Measurements from ENCODE around the gene SYNM. TPM values are rescaled to one million over a fixed set of nuclear protein-coding genes. Genes with fewer than 3 reads are reported as not detected.
"Not testable (repeated sequence)": the region's sequence is repeated elsewhere in the genome, so short reads cannot be mapped to it uniquely, and the experiment has no call there.

The SYNM gene
- total RNA-seq, 1 donor from 2014 or later: 0.02 TPM

DNA sequence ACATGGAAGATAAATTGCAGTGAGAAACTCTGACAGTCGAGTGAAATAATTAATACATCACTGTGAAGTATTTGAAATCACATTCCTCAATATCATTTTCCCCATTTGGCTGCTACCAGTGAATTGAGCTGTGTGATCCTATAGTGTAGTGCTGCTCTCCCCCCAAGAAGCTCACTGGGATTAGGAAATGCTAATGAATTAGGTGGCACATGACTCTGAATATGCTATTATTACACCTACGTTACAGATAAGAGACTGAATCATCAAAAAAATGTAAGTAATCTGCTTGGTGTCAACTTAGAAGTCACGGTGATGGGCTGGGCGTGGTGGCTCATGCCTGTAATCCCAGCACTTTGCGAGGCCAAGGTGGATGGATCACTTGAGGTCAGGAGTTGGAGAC lies 34.7 kb upstream of the SYNM start:
- Mint-ChIP-seq H3K9me3 (no peaks in the 10 kb centered on the region), H3K4me1 (no peaks in the 10 kb centered on the region), H3K4me3 (no peak overlapping the region), H3K36me3 (ENCODE audit: low read depth) (no peaks in the 10 kb centered on the region), H3K27me3 (peaks cover 9% of the 10 kb centered on the region), H3K27ac (no peak overlapping the region)
- intact Hi-C loops (cut with micrococcal nuclease): no loop called here
- no peak for DNase-seq
- TF ChIP-seq, protein P1, sequence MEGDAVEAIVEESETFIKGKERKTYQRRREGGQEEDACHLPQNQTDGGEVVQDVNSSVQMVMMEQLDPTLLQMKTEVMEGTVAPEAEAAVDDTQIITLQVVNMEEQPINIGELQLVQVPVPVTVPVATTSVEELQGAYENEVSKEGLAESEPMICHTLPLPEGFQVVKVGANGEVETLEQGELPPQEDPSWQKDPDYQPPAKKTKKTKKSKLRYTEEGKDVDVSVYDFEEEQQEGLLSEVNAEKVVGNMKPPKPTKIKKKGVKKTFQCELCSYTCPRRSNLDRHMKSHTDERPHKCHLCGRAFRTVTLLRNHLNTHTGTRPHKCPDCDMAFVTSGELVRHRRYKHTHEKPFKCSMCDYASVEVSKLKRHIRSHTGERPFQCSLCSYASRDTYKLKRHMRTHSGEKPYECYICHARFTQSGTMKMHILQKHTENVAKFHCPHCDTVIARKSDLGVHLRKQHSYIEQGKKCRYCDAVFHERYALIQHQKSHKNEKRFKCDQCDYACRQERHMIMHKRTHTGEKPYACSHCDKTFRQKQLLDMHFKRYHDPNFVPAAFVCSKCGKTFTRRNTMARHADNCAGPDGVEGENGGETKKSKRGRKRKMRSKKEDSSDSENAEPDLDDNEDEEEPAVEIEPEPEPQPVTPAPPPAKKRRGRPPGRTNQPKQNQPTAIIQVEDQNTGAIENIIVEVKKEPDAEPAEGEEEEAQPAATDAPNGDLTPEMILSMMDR (IDR thresholded peaks at IDR 0.05): no peak
- ChIA-PET POLR2A (no interaction called here), CTCF (interaction anchor here (2.2 kb wide), 1 partner anchor 11 kb away, joined by 10 read pairs; no protein-coding TSS in a partner anchor)
- no peak for ATAC-seq (ENCODE audit: low read depth)

DNA sequence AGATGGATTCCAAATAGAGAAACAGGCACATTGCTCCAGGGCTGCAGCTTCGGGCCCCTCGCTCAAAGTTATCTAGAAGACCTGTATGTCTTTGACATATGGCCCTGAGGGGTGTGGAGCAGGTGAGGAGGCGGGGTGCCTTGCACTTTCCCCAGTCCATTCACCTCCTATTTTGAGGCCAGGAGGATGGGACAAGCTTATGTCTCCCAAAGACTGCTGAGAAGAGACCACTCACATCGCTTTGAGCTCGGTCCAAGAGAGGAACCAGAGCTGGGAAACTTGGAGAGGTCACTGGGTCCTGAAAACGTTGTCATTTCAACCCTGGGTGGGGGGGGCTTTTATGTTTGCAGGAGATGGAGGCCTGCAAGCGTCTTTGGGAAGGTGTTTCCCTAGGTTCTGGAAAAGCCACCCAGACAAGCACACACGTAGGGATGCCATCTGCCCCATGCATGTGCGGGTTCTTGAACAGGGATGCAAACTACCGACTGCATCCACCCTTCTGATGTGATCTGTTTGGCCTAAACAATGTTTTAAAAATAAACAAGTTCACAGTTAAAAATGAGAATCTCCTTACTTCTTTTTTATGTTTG lies 33.7 kb upstream of the SYNM start:
- ChIA-PET POLR2A (no interaction called here), CTCF (no interaction called here)
- Mint-ChIP-seq H3K4me3 (no peak overlapping the region), H3K27me3 (peaks cover 6% of the 10 kb centered on the region), H3K9me3 (no peaks in the 10 kb centered on the region), H3K27ac (no peak overlapping the region), H3K4me1 (peaks cover 2% of the 10 kb centered on the region), H3K36me3 (ENCODE audit: low read depth) (no peaks in the 10 kb centered on the region)
- DNase-seq (no peak), ATAC-seq (ENCODE audit: low read depth) (no peak)
- intact Hi-C loops (cut with micrococcal nuclease): no loop called here
- TF ChIP-seq, protein P1 (IDR thresholded peaks at IDR 0.05): no peak

DNA sequence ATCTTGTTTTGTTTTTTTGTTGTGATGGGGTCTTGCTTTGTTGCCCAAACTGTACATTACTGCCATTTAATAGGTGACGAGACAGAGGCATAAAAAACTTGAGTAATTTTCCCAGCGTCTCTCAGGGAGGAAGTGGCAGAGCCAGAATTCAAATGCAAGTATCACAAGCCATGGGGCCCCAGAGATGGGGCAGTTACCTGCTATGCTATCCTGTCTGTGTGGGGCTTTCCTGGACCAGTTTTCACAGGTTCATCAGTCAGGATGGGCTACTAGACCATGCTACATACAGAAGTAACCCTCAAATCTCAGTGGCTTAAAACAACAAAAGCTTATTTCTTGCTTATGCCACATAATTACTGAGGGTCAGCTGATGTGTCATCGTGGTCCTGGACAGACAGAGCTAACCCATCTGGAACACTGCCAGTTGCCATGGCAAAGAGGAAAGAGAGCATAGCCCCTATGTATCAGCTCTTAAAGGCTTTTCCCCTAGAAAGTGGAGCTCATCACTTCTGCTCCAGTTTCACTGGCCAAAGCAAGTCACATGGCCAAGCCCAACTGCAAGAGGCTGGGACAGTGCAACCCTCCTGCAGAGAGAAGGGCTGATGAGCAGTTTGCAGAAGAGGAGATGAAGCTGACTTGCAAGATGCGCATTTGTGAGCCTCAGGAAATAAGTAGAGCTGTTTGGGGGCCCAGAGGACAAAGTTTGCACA lies 31.7 kb upstream of the SYNM start:
- no peaks in the 10 kb centered on the region for H3K9me3 Mint-ChIP-seq
- no peak overlapping the region for H3K4me3 Mint-ChIP-seq
- ATAC-seq (ENCODE audit: low read depth) (no peak), DNase-seq (no peak)
- H3K36me3 Mint-ChIP-seq (ENCODE audit: low read depth): no peaks in the 10 kb centered on the region
- no peak overlapping the region for H3K27ac Mint-ChIP-seq
- ChIA-PET POLR2A (no interaction called here), CTCF (no interaction called here)
- H3K4me1 Mint-ChIP-seq: peaks cover 8% of the 10 kb centered on the region
- TF ChIP-seq, protein P1 (IDR thresholded peaks at IDR 0.05): no peak
- H3K27me3 Mint-ChIP-seq: peaks cover 6% of the 10 kb centered on the region
- intact Hi-C loops (cut with micrococcal nuclease): no loop called here

DNA sequence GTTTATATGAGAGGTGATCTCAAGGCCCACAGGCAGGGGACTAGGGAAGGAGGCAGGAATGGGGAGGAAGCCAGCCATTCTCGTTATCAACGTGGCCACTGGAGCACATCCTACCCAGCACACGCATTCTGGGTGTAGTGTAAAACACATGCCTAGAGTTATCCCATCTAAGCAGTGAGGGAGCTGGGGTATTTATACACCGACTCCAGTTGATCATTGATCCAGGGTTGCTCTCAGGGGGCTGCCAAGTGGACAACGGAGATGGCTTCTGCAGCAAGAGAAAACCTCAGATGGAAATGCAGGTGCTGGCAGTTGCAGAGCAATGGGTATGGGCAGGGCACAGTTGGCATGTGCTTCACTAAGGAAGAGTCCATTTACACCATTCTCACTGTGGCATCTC lies 30.4 kb upstream of the SYNM start:
- TF ChIP-seq, protein P1 (IDR thresholded peaks at IDR 0.05): no peak
- POLR2A ChIA-PET: no interaction called here
- ATAC-seq (ENCODE audit: low read depth) (no peak), DNase-seq (no peak)
- Mint-ChIP-seq H3K36me3 (ENCODE audit: low read depth) (no peaks in the 10 kb centered on the region), H3K4me3 (no peak overlapping the region), H3K4me1 (peaks cover 8% of the 10 kb centered on the region), H3K9me3 (no peaks in the 10 kb centered on the region), H3K27ac (no peak overlapping the region), H3K27me3 (peaks cover 9% of the 10 kb centered on the region)
- CTCF ChIA-PET: no interaction called here
- intact Hi-C loops (cut with micrococcal nuclease): no loop called here

DNA sequence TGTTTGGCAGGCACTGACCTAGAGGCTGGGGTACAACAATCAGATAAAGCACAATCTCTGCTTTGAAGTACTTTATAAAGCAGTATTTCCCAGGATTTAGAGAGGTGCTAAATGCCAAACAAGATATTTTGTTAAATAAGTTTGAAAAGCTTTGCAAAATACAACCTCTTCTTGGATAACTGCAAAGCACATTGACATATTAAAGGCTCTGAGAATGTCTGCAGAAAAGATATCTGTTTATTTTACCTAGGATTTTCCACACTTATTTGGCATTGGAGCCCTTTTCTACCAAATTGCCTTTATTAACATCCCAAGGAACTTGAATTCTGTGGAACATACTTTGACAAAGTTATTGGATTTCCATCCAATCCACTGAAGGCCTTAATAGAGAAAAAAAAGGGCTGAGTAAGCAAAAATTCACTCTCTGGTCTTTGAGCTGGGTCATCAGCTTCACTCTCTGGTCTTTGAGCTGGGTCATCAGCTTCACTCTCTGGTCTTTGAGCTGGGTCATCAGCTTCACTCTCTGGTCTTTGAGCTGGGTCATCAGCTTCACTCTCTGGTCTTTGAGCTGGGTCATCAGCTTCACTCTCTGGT lies 29.7 kb upstream of the SYNM start:
- CTCF ChIA-PET: interaction anchor here (1.4 to 1.6 kb wide), 2 partner anchors 52 to 764 kb away, joined by 3 to 4 read pairs; no protein-coding TSS in a partner anchor
- POLR2A ChIA-PET: not testable (repeated sequence)

More for the DNA sequence above, 29.7 kb upstream of the SYNM start:
- H3K9me3 Mint-ChIP-seq; H3K36me3 Mint-ChIP-seq (ENCODE audit: low read depth); H3K27ac Mint-ChIP-seq; H3K4me3 Mint-ChIP-seq; H3K4me1 Mint-ChIP-seq; intact Hi-C loops (cut with micrococcal nuclease); ATAC-seq (ENCODE audit: low read depth); DNase-seq; H3K27me3 Mint-ChIP-seq: not testable (repeated sequence)
